ENCODE measurements around the gene FMN2.

- TF ChIP-seq, protein P1, sequence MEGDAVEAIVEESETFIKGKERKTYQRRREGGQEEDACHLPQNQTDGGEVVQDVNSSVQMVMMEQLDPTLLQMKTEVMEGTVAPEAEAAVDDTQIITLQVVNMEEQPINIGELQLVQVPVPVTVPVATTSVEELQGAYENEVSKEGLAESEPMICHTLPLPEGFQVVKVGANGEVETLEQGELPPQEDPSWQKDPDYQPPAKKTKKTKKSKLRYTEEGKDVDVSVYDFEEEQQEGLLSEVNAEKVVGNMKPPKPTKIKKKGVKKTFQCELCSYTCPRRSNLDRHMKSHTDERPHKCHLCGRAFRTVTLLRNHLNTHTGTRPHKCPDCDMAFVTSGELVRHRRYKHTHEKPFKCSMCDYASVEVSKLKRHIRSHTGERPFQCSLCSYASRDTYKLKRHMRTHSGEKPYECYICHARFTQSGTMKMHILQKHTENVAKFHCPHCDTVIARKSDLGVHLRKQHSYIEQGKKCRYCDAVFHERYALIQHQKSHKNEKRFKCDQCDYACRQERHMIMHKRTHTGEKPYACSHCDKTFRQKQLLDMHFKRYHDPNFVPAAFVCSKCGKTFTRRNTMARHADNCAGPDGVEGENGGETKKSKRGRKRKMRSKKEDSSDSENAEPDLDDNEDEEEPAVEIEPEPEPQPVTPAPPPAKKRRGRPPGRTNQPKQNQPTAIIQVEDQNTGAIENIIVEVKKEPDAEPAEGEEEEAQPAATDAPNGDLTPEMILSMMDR (IDR thresholded peaks at IDR 0.05), result no peak
- no peak for TF ChIP-seq POLR2A (IDR thresholded peaks at IDR 0.05)
Measured at GRCh38 chr1:240099329-240099728, 7.6 kb downstream of the FMN2 start.
